GM19324 (cell line): ENCODE measurements around the gene SUN1.

Source experiments
- ATAC-seq: cut with Tn5 transposase; IDR thresholded peaks from one replicate; pipeline ENCODE4 v1.9.1; 2021; ENCODE audit warnings: mild to moderate bottlenecking, moderate library complexity; ENCODE audit not compliant: unreplicated experiment, low FRiP score

The SUN1 gene

DNA sequence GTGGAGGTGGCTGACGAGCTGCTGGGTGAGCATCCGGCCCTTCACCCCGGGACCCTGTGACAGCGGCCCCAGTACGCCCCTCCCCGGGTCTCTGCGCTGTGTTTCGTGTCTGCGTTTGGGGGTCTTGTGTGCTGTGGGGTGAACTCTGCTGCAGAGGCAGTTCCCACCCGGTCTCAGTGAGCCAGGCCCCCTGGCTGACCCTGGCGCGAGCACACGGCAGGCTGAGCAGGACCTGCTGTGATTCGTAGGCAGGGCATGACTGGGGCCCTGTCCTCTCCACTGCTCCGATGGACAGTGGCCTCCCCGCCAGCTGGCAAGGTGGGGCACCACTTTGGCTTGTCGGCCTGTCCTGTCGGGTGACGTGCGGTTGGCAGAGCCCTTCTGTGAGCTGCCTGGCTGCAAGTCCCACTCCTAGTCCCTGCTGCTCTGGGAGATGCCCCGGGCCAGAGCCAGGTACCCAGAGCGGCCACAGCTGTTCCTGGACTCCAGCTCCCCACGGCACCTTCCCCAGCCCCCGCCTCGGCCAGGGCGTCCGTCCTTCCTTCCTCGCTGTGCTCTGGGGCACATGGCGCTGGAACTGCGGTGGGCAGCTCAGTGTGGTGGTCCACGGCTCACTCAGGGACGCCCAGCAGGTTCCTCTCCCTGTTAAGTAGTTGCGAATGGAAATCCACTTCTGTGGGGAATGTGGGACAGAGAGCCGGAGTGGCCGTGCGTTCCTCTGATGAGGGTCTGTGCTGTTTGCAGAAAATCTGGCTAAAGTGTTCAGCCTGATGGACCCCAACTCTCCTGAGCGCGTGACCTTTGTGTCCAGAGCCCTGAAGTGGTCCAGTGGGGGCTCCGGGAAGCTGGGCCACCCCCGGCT lies 54.6 kb downstream of the SUN1 start:
- no peak for ATAC-seq

DNA sequence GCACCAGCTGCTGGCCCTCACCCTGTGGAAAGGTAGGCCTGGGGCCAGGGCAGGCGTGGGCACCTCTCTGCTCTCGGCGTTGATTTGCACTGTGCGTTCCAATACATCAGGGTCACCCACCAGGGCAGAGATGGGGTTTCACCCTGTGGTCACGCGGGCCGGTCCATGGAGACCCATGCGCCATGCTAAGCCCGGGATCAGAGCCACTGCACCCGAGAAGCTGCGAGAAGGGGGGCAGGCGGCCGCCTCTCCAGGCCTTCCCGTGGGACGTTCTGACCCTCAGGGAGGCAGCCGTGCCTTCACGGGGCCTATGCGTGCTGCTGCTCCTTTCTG lies 55.2 kb downstream of the SUN1 start:
- no peak for ATAC-seq

DNA sequence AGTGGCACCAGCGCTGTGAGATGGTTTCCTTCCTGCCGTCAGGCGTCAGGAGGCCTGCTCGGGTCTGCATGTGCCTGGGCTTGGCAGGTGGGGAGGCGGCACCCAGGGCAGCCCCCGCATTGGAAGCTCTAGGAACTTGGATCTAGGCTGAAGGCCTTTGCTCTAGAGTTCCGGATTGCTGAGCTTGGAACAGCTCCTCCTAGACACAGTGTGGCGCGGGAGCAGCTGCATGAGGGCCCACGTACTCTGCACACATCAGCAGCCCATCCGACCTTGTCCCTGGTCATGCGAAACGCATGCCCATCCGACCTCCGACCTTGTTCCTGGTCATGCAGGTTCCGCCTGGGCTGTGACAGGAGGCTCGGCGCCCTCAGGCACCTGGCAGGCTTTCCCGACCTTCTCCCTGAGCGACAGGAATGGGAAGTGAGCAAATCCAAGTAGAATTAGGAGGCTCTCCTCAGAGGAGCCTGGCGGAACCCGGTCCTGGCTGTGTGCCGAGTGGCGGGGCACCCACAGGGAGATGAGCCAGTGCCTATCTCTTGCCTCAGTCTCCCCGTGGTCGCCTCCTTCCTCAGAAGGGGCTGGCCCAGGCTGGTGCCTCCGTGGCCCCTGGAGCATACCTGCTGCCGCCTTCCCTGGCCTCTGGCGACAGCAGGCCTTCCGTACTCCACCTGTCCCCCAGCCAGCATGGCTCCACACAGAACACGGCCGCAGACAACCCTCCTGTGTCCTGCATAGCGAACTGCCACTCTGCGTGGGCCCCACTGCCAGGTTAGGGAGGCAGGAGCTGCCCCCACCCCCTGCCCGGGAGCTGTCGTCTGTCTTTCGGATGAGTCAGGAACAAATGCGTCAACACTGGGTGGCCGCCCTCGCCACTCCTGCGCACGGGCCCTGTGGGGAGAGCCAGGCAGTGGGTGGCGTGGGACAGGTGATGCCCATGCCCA lies 56.1 kb downstream of the SUN1 start:
- ATAC-seq = no peak

DNA sequence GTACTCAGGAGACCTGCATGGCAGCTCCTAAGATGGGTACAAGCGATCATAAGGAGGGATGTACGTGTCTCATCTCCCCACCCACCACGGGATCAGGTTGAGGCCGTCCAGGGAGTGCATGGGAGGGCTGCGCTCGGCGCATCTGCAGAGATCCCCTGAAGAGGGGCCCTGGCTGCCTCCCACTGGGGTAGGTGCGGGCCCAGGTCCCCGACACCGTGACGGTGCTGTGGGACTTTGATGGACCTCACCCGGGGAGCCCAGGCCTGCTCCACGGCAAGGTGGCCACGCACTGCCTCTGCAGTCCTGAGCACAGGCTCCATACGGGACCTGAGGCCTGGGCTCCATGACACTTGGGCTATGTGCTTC lies 56.7 kb downstream of the SUN1 start:
- no peak for ATAC-seq

DNA sequence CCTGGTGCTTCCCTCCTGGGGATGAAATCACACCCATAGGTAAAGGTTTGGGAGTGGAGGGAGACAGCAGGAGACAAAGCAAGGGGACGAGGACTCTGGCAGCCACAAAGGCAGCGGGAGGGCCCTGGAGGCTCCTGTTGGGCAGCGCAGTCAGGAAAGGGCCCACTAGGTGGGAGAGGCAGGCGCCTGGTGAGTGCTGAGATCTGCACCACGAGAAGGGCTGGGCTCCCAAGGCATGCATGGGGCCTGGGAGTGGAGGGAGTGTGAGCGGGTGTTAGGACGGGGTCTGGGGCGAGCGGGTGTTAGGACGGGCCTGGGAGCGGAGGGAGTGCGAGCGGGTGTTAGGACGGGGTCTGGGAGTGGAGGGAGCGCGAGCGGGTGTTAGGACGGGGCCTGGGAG lies 57.1 kb downstream of the SUN1 start:
- ATAC-seq = no peak

DNA sequence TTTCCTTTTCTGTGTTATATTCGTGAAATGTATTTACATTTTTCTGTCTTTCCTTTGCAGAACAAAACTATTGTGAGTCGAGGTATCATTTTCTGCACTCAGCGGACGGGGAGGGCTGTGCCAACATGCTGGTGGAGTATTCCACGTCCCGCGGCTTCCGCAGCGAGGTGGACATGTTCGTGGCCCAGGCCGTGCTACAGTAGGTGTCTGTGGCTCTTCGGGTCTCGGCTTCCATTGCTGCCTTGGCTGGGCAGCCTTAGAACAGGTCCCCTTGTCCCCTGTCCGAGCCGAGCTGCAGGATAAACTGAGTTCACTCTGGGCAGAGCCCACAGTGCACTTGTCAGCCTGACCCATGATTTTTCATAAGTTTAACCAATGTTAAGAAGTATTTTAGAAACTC lies 58.6 kb downstream of the SUN1 start:
- ATAC-seq = no peak

DNA sequence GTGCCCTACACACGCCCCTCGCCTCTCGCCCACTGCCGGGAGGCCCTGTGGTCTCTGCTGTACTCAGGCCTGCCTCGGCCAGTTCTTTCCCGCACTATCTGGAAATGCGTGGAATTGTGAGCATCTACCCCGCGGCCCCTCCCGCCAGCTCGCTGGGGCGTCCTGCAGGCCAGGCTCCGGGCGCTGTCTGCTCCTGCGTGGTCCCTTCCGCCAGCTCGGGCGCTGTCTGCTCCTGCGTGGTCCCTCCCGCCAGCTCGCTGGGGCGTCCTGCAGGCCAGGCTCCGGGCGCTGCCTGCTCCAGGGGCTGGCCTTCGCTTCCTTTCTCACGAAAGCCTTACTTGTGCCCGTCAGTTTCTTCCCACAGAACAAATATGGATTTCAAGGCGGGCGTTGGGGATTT lies 59.0 kb downstream of the SUN1 start:
- ATAC-seq = no peak

DNA sequence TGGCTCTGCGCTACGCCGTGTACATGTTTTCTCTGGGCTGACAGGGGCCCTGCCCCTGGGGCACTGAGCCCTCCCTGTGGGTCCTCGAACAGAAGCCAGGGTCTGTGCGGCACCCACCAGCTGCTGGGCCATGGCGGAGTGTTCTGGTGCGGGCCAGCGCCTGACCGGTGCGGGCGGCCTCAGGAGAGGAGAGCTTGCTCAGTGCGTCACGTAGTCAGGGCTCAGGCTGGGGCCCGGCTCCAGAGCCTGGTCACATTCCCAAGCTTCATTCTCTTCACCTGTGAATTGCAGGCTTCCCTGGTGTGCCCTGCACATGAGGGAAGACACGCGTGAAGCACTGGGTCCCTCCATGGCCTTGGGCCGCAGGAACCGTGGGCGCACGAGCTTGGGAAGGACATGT lies 59.5 kb downstream of the SUN1 start:
- ATAC-seq = no peak

DNA sequence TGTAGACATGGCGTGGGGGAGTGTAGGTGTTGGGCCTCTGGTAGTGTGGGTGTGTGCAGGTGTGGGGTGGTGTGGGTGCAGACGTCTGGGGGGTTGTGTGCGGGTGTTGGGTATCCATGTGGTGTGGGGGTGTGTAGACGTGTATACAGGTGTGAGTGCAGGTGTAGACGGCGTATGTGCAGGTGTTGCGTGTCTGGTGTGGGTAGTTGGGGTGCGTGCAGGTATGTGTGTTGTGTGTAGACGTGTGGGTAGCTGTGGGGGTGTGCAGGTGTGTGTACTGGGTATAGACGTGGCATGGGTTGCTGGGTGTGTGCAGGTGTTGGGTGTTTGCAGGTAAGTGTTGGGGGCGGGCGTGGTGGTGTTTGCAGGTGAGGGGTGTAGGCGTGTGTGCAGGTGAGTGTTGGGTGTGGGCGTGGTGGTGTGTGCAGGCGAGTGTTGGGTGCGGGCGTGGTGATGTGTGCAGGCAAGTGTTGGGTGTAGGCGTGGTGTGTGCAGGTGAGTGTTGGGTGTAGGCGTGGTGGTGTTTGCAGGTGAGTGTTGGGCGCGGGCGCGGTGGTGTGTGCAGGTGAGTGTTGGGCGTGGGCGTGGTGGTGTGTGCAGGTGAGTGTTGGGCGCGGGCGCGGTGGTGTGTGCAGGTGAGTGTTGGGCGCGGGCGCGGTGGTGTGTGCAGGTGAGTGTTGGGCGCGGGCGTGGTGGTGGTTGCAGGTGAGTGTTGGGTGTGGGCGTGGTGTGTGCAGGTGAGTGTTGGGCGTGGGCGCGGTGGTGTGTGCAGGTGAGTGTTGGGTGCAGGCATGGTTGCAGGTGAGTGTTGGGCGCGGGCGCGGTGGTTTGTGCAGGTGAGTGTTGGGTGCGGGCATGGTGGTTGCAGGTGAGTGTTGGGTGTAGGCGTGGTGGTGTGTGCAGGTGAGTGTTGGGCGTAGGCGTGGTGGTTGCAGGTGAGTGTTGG lies 60.6 kb downstream of the SUN1 start:
- no peak for ATAC-seq

DNA sequence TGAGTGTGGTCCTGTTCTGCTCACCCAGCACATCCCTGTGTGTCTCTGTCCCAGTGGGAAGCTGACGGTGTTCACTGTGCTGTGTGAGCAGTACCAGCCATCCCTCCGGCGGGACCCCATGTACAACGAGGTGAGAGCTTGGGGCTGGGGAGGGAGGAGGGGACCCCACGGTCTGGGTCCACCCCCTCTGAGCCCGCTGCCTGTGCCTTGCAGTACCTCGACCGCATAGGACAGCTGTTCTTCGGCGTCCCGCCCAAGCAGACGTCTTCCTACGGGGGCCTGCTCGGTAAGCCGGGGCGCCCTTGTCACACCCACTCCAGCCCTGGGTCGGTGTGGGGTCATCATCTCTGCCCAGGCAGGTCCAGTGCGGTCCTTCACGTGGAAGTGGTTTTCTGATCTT lies 61.4 kb downstream of the SUN1 start:
- ATAC-seq = no peak

DNA sequence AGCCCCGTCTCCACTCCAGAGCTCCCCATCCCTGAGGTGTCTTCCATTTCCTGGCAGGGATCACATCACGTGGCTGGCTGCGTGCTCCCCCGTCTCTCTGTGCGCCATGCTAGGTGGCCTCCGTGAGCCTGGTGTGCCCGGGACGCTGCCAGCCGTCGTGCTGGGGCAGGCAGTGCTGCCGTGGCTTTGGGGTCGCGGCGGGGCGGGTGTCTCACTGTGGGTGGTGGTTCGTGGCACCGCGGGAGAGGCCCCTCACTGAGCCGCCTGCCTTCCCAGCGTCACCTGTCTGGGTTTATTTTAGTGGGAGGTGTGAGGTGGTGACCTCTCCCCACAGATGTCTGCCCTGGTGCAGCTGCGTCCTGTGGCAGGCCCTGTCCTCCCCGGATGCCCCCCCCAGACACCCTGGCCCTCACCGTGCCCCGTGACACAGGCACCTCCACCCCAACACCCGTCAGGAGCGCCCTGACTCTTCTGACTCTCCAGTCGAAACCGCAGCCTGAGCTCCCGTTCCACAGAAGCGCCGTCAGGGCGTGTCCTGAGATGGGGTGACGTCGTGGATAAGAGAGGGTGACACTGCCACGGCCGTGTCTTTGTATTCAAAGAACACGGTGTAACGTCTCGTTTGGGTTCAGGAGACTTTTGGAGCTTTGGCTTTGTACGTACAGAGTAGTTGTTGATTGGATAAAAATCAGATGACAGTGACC lies 62.0 kb downstream of the SUN1 start:
- ATAC-seq = no peak

DNA sequence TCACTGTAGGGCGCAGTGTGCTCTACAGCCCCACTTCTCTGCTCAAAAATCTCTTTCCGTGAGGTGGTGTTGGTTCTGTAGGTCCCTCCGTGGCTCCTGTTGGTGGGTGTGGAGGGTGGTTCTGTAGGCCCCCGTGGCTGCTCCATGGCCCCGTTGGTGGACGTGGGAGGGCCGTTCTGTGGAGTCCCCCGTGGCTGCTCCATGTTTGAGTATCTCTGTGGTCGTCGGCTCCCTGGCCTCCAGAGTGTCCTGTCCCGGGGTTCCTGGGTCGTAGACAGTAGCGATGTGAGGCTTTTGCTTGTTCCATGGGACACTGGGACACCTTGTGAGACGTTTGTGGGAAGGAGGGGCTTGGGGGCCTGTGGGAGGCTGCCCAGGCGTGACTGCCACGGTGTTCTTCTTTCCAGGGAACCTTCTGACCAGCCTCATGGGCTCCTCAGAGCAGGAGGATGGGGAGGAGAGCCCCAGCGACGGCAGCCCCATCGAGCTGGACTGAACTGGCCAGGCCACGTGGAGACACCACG lies 62.7 kb downstream of the SUN1 start:
- no peak for ATAC-seq

DNA sequence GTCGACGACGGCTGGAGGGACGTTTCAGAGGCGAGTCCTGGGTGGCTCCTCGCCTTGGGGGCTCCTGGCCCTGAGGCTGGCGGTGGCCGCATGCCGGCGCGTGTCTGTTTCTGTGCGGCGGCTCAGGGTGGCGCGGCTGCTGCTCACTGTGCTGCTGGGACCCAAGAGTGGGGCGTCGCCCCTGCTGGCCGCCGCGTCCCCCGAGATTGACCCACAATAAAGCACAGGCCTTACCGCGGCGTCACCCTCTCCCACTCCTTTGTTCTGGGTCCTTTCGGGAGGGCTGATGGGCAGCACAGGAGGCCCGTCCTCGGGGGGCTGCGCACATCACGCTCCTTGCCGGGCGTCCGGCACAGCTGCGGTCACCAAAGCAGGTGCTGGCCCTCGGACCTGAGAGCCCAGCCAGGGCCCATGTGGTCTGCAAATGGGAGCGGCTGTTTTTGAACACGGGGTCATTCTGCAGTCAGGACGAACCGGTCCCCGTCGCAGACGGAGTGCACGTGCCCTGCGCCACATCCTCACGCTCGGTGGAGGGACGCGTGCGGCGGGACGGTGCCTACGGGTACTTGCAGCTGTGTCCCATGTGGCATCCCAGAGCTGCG lies 63.3 kb downstream of the SUN1 start:
- no peak for ATAC-seq

DNA sequence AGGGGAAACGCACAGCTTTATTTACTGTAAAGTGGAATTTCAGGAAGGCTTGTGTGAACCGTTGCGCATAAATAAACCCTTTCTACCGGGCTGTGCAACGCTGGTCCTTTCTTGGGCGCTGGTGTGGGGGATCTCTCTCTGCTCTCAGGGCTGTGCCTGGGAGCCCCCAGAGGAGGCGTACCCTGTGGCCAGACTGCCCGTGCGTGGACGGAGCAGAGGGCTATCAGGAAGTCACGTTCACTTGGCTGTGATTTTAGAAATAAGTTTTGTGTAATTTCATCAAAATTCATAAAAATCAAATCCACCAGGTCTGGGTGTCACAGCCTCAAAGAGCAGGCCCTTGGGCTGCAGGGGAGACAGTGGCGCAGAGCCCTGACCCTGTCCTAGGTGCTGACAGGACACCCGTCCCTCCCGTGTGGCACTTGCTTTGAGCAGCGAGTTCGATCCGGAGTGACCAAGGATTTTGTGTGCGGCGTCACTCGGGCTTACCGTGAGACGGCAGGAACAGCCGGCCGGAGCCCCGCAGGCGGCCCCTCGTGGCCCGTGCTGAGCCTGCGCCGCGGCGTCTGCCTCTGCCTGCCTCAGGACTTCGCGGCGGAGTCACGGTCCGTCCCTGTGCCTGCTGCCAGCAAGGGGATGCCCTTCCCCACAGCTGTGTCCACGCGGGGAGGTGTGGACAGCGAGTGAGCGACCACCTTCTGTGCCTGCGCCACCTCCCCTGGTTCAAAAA lies 64.2 kb downstream of the SUN1 start:
- no peak for ATAC-seq

DNA sequence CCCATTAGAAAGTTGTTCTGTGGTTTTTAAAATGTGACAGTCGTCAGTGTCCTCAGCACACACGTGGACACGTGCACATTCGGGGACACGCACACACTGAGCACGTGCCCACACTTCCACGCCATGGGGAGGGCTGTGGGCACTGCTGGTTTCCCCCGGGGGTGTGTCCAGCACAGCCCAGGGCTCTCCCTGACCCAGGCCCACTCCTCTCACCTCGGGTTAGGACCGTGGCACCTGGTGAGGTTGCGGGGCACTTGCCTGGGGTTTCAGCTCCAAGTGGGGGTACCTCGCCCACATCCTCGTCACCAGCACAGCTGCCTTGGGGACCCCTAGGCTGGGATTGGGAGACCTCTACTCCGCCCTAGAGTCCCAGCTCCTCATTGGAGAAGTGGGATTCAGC lies 64.8 kb downstream of the SUN1 start:
- ATAC-seq = no peak

DNA sequence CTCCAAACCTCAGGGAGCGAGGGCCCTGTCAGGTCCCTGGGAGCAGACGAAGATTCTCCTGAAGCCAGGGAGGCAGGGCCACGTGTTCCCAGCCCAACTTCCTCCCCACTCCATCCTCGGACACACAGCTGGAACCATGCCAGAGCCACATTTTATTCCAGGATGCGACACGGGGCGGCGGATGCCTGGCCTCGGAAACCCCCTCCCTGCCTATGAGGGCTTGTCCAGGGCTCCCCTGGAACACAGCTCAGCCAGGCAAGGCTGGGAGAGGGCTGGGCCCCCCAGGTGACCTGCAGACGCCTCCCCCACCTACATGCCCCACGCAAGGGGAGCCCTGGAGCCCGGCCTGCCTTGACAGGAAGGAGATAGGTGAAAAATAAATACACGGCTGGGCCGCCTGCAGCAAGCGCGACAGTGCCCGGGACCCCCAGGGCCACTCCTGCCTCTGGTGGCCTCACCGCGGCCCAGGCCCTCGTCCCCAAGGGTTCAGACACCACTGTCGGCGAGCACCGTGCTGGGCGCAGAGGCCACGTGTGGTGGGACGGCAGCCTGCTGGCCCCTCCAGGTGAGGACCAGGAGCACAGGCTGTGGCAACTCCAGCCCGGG lies 65.6 kb downstream of the SUN1 start:
- no peak for ATAC-seq

DNA sequence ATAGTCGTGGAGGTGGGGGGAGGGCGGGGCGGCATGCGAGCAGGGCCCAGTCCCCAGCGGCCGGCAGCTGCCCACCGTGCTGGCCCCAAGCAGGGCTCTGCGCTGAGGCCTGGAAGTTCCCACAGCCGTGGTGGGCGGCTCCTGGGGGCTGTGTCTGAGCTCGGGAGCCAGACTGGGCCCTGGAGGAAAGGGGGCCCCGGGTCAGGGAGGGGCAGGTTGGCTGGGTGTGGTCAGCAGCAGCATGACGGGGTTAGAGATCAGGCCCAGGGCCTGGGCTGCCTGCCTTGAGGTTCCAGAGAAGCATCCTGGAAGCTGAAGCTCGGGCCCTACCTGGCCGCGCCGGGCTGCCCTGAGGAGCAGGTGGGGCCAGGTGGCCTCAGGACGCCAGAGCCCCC lies 66.2 kb downstream of the SUN1 start:
- no peak for ATAC-seq

DNA sequence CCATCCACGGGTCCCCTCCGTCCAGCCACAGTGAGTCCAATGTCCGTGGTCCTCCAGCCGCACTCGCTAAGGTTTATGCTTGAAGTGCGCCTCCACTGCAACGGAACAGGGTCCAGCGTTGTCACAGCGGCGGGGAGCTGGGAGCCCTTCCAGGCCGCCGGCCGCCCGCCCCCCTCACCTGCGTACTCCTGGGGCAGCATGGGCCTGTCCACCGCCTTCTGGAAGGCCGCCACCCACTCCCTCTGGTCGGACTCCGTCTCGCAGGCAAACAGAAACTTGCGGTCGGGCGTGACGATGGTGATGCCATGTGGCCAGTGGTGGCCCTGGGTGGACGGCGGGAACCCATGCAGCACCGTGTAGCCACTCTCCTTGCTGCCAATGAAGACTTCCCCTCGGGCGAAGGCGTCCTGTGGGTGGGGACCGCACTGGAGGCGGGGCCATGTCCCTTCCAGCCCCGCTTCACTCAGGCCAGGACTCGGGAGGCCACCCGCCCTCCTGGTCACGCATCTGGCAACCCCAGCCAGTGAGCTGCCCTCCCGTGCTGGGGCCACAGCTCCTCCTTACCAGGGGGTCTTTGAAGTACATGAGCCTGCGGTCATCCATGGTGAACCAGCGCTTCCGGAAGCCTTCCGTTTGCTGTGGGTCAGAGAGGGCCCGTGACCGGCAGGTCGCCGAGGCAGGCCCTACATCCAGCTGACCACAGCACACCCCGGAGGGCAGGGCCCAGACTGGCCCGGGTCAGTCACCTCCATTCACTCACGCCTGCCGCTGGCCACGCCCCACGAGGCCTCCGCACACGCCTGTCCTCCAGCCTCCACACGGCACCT lies 66.8 kb downstream of the SUN1 start:
- no peak for ATAC-seq
